Activated CD4-positive, alpha-beta T cell treated with anti-CD3 and anti-CD28 coated beads, Interleukin-2, amount 10 ng/mL, durations not matched to agents 7 days and 5 days (primary cell): Measurements from ENCODE around the gene PHYKPL. TPM values are rescaled to one million over a fixed set of nuclear protein-coding genes. Genes with fewer than 3 reads are reported as not detected.

Experiments used
- CTCF ChIA-PET: fragments of 350-600 bp; sonication (Branson Sonifier 250); formaldehyde crosslinking; loops from one replicate; lab custom pipeline; 2021; ENCODE audit warnings: antibody characterized with exemption; lab: Charles Lee
- POLR2A ChIA-PET: fragments of 350-600 bp; sonication (Branson Sonifier 250); formaldehyde crosslinking; loops from one replicate; lab custom pipeline; 2021; ENCODE audit warnings: antibody characterized with exemption; lab: Charles Lee
- DNase-seq: peaks from one replicate; pipeline ENCODE4 v3.0.0-alpha.2; 2020
- H3K27ac Mint-ChIP-seq: one replicate; pipeline ENCODE4 v1.8.0; 2021; ENCODE audit warnings: mild to moderate bottlenecking, moderate library complexity, mixed read lengths
- H3K27me3 Mint-ChIP-seq: one replicate; pipeline ENCODE4 v1.8.0; 2021; ENCODE audit warnings: mixed read lengths
- H3K36me3 Mint-ChIP-seq: one replicate; pipeline ENCODE4 v1.8.0; 2021; ENCODE audit warnings: low read depth, mixed read lengths
- H3K4me1 Mint-ChIP-seq: one replicate; pipeline ENCODE4 v1.8.0; 2021; ENCODE audit warnings: mixed read lengths
- H3K4me3 Mint-ChIP-seq: one replicate; pipeline ENCODE4 v1.8.0; 2021; ENCODE audit warnings: mild to moderate bottlenecking, moderate library complexity, mixed read lengths
- H3K9me3 Mint-ChIP-seq: one replicate; pipeline ENCODE4 v1.8.0; 2021; ENCODE audit warnings: mixed read lengths
- total RNA-seq, 2 experiments: library from RNA; stranded (reverse); gene quantifications; one replicate each; pipeline ENCODE4 v1.2.3, GENCODE V29; 2021

The PHYKPL gene
- total RNA-seq, 2 experiments from 2014 or later: 126 to 138 TPM

DNA sequence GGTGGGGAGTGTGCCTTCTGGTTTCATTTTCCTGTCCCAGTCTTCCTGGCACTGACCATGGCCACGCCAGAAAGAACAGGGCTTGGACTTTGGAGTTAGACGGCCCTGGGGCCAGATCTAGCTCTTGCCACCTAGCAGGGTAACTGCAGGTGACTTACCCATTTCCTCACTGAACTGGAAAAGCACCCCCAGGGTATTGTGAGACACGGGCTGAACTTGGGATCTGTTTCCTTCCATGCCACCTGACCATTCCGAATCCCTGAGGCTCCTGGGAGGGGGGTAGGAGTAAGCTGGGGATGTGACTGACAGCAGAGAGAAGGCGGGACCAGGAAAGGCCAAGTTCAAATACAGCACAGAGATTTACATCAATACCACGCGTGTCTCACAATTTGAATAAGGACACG lies 18.9 kb downstream of the PHYKPL start:
- Mint-ChIP-seq H3K4me3 (no peak overlapping the region), H3K9me3 (no peaks in the 10 kb centered on the region), H3K4me1 (peaks cover 16% of the 10 kb centered on the region), H3K36me3 (peaks cover 78% of the 10 kb centered on the region), H3K27ac (peak overlapping the region; percentile 37), H3K27me3 (no peaks in the 10 kb centered on the region)
- POLR2A ChIA-PET: no interaction called here
- DNase-seq: no peak
- CTCF ChIA-PET: interaction anchor here (1.7 kb wide), 1 partner anchor 17 kb away, joined by 6 read pairs; no protein-coding TSS in a partner anchor

- CTCF ChIA-PET: interaction anchor here (1.5 to 1.7 kb wide), 2 partner anchors 12 to 18 kb away, joined by 3 to 6 read pairs; no protein-coding TSS in a partner anchor
Observed at GRCh38 chr5:178213003-178213461, 19.6 kb downstream of the PHYKPL start.

GRCh38 chr5:178212241-178213002 lies 20.2 kb downstream of the PHYKPL start:
- DNase-seq: no peak
- Mint-ChIP-seq H3K4me3 (no peak overlapping the region), H3K27ac (no peak overlapping the region), H3K4me1 (peaks cover 26% of the 10 kb centered on the region), H3K27me3 (no peaks in the 10 kb centered on the region), H3K36me3 (peaks cover 83% of the 10 kb centered on the region), H3K9me3 (no peaks in the 10 kb centered on the region)
- ChIA-PET CTCF (interaction anchor here (1.5 to 1.7 kb wide), 2 partner anchors 12 to 18 kb away, joined by 3 to 6 read pairs; no protein-coding TSS in a partner anchor), POLR2A (no interaction called here)

More at GRCh38 chr5:178213003-178213461, 19.6 kb downstream of the PHYKPL start:
- DNase-seq: no peak
- Mint-ChIP-seq H3K36me3 (peaks cover 79% of the 10 kb centered on the region), H3K27ac (no peak overlapping the region), H3K4me3 (no peak overlapping the region), H3K4me1 (peaks cover 20% of the 10 kb centered on the region), H3K27me3 (no peaks in the 10 kb centered on the region), H3K9me3 (no peaks in the 10 kb centered on the region)
- POLR2A ChIA-PET: no interaction called here

DNA sequence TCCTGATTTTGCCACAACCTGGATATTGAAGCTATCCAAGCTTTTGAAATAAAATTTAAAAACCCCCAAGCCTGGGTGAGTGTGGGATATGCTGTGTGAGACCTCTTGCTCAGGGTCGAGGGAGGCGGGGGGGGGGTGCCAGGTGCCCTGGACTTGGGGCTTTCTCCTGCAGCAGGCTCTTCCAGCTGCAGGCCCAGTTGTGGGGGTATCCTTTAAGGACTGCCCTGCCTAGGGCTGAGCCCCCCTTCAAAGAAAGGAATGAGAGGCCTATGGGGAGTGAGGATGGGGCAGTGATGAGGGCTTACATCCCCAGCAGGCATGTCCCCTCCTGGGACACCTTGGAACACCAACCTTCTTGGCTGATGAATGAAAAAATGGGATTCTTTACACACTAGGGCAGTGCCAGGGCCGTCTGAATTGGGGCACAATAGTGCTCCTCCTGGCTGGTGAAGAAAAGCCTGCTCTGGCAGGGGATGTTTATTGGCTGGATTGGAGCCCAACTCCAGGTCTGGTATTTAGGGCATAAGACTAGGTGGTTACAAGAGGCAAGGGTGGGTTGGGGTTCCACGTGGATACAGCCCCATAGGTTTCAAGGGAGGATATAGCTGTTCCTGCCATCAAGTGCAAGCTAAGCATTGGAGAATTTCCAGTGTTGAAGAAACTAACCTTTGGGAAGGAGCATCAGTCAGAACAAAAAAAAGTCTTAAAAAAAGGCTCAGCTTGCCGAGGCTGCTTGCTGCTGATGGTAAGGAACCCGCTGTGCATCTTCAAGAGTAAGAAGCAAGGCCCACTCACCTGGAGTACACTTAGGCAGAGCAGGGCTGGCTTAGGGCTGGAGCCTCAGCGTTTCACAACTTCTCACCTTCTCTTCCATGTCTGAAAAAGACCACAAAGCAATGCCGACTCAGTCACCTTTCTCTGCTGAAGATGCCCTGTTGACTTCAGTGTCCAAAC lies 21.2 kb downstream of the PHYKPL start:
- POLR2A ChIA-PET: no interaction called here
- Mint-ChIP-seq H3K27ac (peak overlapping the region; percentile 60), H3K27me3 (no peaks in the 10 kb centered on the region), H3K36me3 (peaks cover 89% of the 10 kb centered on the region), H3K9me3 (no peaks in the 10 kb centered on the region), H3K4me1 (peaks cover 36% of the 10 kb centered on the region), H3K4me3 (no peak overlapping the region)
- DNase-seq: no peak
- CTCF ChIA-PET: interaction anchor here (0.7 to 1.5 kb wide), 2 partner anchors 13 to 18 kb away, joined by 3 read pairs; no protein-coding TSS in a partner anchor

DNA sequence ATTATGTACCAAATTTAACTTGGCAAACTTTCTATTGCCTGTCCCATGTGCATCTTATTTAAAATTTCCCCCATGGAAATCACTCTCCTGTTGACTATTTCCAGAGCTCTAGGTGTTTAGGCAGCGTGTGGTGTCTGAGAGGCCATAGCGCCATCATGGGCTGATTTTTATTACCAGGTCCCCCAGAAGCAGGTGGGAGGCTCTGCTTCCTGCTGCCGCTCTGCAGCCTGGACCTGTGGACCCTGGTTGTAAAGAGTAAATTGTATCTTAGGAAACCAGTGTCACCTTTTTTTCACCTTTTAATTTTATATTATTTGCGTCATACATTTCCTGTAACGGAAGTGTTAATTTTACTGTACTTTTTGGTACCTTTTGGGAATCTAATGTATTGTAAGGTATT lies 21.9 kb downstream of the PHYKPL start:
- H3K36me3 Mint-ChIP-seq: peaks cover 91% of the 10 kb centered on the region
- H3K4me1 Mint-ChIP-seq: peaks cover 39% of the 10 kb centered on the region
- no peaks in the 10 kb centered on the region for H3K9me3 Mint-ChIP-seq
- POLR2A ChIA-PET: no interaction called here
- no peak overlapping the region for H3K27ac Mint-ChIP-seq
- H3K27me3 Mint-ChIP-seq: no peaks in the 10 kb centered on the region
- CTCF ChIA-PET: no interaction called here
- no peak for DNase-seq
- no peak overlapping the region for H3K4me3 Mint-ChIP-seq

- no peaks in the 10 kb centered on the region for H3K9me3 Mint-ChIP-seq
- no peaks in the 10 kb centered on the region for H3K27me3 Mint-ChIP-seq
- H3K4me3 Mint-ChIP-seq: no peak overlapping the region
- H3K36me3 Mint-ChIP-seq: peaks cover 89% of the 10 kb centered on the region
- ChIA-PET CTCF (interaction anchor here (1.0 kb wide), 1 partner anchor 25 kb away, joined by 3 read pairs; no protein-coding TSS in a partner anchor), POLR2A (no interaction called here)
- peaks cover 40% of the 10 kb centered on the region for H3K4me1 Mint-ChIP-seq
- H3K27ac Mint-ChIP-seq: no peak overlapping the region
- no peak for DNase-seq
Observed at GRCh38 chr5:178210073-178210535, 22.5 kb downstream of the PHYKPL start.

- H3K27me3 Mint-ChIP-seq: no peaks in the 10 kb centered on the region
- CTCF ChIA-PET: interaction anchor here (0.7 to 1.0 kb wide), 2 partner anchors 25 to 30 kb away, joined by 3 read pairs; no protein-coding TSS in a partner anchor
- peaks cover 40% of the 10 kb centered on the region for H3K4me1 Mint-ChIP-seq
- peak overlapping the region; percentile 16 for H3K4me3 Mint-ChIP-seq
- H3K36me3 Mint-ChIP-seq: peaks cover 83% of the 10 kb centered on the region
- no peak for DNase-seq
- no peaks in the 10 kb centered on the region for H3K9me3 Mint-ChIP-seq
- POLR2A ChIA-PET: no interaction called here
- H3K27ac Mint-ChIP-seq: no peak overlapping the region
Observed at GRCh38 chr5:178209334-178210072, 23.1 kb downstream of the PHYKPL start.

GRCh38 chr5:178208540-178209227 lies 23.9 kb downstream of the PHYKPL start:
- H3K27ac Mint-ChIP-seq: no peak overlapping the region
- ChIA-PET CTCF (interaction anchor here (0.7 kb wide), 1 partner anchor 29 kb away, joined by 3 read pairs; no protein-coding TSS in a partner anchor), POLR2A (no interaction called here)
- H3K4me1 Mint-ChIP-seq: peaks cover 42% of the 10 kb centered on the region
- peaks cover 2% of the 10 kb centered on the region for H3K27me3 Mint-ChIP-seq
- no peak for DNase-seq
- no peak overlapping the region for H3K4me3 Mint-ChIP-seq
- no peaks in the 10 kb centered on the region for H3K9me3 Mint-ChIP-seq
- H3K36me3 Mint-ChIP-seq: peaks cover 80% of the 10 kb centered on the region

GRCh38 chr5:178207917-178208280 lies 24.7 kb downstream of the PHYKPL start:
- DNase-seq: no peak
- Mint-ChIP-seq H3K27me3 (peaks cover 2% of the 10 kb centered on the region), H3K36me3 (peaks cover 74% of the 10 kb centered on the region), H3K4me1 (peaks cover 45% of the 10 kb centered on the region), H3K27ac (peak overlapping the region; percentile 23), H3K9me3 (no peaks in the 10 kb centered on the region), H3K4me3 (no peak overlapping the region)
- ChIA-PET CTCF (interaction anchor here (1.4 kb wide), 1 partner anchor 23 kb away, joined by 3 read pairs; no protein-coding TSS in a partner anchor), POLR2A (no interaction called here)

DNA sequence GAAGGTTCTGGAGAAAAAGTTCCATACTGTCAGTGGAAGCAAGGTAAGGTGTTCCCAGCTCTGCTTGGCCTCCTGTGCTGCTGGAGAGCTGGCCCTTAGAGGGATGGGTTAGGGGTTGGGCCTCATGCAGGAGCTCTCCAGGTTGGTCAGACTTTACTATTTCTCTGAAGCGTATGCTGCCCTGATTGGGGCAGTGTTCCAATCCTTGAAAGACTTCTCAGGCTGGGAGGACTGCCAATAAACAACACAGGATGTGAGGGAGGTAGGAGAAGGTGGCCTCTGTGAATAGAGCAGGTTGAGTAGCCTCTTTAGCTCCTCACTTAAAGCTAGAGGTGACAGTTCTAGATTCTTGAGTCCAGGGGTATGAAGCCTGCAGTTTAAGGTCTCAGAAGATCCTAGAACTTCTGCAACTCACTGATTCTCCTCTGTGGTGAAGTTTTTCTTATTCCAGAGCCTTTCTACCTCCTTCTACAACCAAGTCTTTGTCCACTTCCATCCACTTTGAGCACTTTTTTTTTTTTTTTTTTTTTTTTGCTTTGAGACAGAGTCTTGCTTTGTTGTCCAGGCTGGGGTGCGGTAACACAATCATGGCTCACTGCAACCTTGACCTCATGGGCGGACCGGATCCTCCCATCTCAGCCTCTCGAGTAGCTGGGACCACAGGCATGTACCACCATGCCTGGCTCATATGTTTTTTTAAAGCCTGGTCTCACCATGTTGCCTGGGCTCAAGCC lies 25.3 kb downstream of the PHYKPL start:
- Mint-ChIP-seq H3K4me3 (peak overlapping the region; percentile 84), H3K27ac (peak overlapping the region; percentile 79), H3K4me1 (peaks cover 47% of the 10 kb centered on the region), H3K36me3 (peaks cover 69% of the 10 kb centered on the region), H3K27me3 (peaks cover 2% of the 10 kb centered on the region), H3K9me3 (no peaks in the 10 kb centered on the region)
- DNase-seq: no peak
- ChIA-PET CTCF (interaction anchor here (0.9 to 1.4 kb wide), 2 partner anchors 9 to 24 kb away, joined by 3 read pairs; no protein-coding TSS in a partner anchor), POLR2A (no interaction called here)
